Chondrocyte (in vitro differentiated cells): Measurements from ENCODE around the gene COL20A1. TPM values are rescaled to one million over a fixed set of nuclear protein-coding genes. Genes with fewer than 3 reads are reported as not detected.

Source experiments
- DNase-seq: peaks from one replicate; pipeline ENCODE4 v3.0.0; 2021; ENCODE audit warnings: mixed read lengths, low spot score
- H3K27ac Mint-ChIP-seq: one replicate; pipeline ENCODE4 v1.8.0; 2021; ENCODE audit warnings: mild to moderate bottlenecking, moderate library complexity, mixed read lengths; ENCODE audit not compliant: unreplicated experiment
- H3K27me3 Mint-ChIP-seq: 2 replicates; pipeline ENCODE4 v1.8.0; 2021; ENCODE audit warnings: low read depth, mixed read lengths
- H3K36me3 Mint-ChIP-seq: 2 replicates; pipeline ENCODE4 v1.8.0; 2021; ENCODE audit warnings: low read depth, mixed read lengths
- H3K4me1 Mint-ChIP-seq: 2 replicates; pipeline ENCODE4 v1.8.0; 2021; ENCODE audit warnings: low read depth, mild to moderate bottlenecking, mixed read lengths
- H3K4me3 Mint-ChIP-seq: one replicate; pipeline ENCODE4 v1.8.0; 2021; ENCODE audit warnings: mild to moderate bottlenecking, moderate library complexity, mixed read lengths; ENCODE audit not compliant: unreplicated experiment
- H3K9me3 Mint-ChIP-seq: 2 replicates; pipeline ENCODE4 v1.8.0; 2021; ENCODE audit warnings: low read depth, mixed read lengths
- CTCF ChIP-seq: fragments of 200-600 bp; sonication (generic); IDR thresholded peaks from 2 replicates; pipeline ENCODE4 v1.5.0; 2021; ENCODE audit warnings: antibody characterized with exemption, mild to moderate bottlenecking, moderate library complexity
- total RNA-seq: library from RNA; stranded (reverse); gene quantifications from 3 replicates; pipeline ENCODE4 v1.2.1, GENCODE V29; 2021

The COL20A1 gene
- total RNA-seq, 1 donor from 2014 or later, result not detected

DNA sequence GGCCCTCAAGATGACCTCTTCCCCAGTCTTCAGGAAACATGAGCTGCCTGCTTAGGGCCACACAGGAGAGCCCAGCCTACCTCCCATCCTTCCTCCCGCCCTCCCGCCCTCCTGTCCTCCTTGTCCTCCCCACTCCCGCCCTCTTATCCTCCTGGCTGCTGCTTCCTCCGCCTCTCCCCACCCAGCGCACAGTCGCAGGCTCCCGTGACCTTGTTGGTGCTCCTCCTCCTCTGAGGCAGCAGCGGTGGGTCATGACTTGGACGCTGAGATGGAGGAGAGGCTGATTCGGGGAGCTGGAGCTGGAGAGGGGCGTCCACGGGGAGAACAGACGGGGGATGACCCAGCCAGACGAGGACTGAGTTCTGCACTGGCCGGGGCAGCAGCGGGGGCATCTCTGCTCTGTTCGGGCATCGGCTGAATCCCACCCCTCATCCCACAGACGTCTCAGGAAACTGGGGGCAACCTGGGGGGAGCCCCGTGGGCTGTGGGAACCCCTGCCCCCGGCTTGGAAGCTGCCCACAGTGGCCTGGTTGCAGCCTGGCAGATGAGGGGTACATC lies 35.8 kb downstream of the COL20A1 start:
- Mint-ChIP-seq H3K27me3 (peaks cover 9% of the 10 kb centered on the region), H3K36me3 (no peaks in the 10 kb centered on the region), H3K9me3 (peaks cover 8% of the 10 kb centered on the region), H3K27ac (no peak overlapping the region), H3K4me1 (peaks cover under 1% of the 10 kb centered on the region), H3K4me3 (no peak overlapping the region)
- TF ChIP-seq CTCF, result no peak
- DNase-seq, result no peak

DNA sequence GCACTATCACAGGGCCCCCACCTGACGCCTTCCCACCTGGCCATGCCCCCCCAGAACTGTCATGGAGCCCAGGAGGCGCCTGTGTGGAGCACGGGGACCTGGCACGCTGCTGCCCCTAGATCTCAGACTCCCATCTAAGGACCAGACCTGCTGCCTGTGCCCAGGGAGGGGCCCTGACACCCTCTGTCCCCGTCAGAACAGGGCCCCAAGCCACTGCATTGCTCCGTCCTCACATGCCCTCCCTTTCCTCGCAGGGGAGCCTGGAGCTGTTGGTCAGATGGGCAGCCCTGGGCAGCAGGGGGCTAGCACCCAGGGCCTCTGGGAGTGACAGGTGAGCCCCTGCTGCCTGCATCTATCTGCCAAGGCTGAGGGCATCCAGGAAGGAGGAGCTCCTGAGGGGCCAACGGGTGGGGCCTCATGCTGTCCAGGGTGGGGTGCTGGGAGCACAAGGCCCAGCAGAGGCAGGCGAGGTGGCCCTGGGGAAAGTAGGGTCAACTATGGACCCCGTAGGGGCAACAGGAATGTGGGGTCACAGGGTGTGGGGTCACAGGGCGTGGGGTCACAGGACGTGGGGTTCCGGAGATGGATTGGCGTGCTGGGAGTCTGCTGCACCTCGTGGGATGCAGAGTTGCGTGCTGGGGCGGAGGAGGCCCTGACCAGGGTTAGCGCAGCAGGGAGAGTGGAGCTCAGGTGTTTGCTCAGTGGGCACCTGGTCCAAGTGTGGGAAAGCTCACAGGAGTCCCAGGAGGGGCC lies 36.5 kb downstream of the COL20A1 start:
- DNase-seq, result peak; percentile 86
- no peak overlapping the region for H3K4me3 Mint-ChIP-seq
- H3K36me3 Mint-ChIP-seq, result no peaks in the 10 kb centered on the region
- peaks cover 4% of the 10 kb centered on the region for H3K4me1 Mint-ChIP-seq
- peaks cover 7% of the 10 kb centered on the region for H3K27me3 Mint-ChIP-seq
- TF ChIP-seq CTCF, result no peak
- H3K27ac Mint-ChIP-seq, result no peak overlapping the region
- H3K9me3 Mint-ChIP-seq, result peaks cover 8% of the 10 kb centered on the region

DNA sequence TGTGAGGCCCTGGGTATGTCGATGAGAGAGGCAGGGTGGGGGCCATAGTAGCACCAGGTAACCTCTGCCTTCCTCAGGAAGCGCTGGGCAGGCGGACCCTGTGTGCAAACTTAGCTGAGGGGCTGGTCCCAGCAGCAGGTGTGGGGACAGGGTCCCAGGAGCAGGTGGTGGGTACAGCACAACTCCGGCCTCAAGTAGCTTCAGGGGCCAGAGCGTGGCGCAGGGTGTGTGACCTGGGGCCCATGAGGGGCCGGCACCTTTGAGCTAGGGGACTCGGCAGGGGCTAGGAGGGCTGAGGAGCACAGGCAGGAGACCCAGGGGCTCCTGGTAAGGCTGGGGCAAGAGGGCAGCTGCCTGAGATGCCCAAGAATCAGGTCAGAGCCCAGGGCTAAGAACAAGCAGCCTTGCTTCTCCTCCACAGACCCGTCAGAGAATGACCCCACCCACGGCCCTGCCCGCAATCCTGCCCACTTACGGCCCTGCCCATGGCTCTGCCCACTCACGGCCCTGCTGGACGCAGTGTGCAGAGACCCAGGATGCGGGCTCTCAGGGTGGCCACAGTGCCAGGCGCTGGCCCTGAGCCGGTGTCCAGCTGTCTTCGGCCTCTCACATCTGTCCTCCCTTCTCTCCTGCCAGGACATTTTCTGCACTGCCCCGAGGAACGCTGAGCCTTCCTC lies 37.2 kb downstream of the COL20A1 start:
- H3K36me3 Mint-ChIP-seq, result no peaks in the 10 kb centered on the region
- H3K27me3 Mint-ChIP-seq, result peaks cover 7% of the 10 kb centered on the region
- H3K4me3 Mint-ChIP-seq, result no peak overlapping the region
- no peak overlapping the region for H3K27ac Mint-ChIP-seq
- DNase-seq, result peak; percentile 81
- H3K9me3 Mint-ChIP-seq, result peaks cover 8% of the 10 kb centered on the region
- TF ChIP-seq CTCF, result no peak
- H3K4me1 Mint-ChIP-seq, result peaks cover 4% of the 10 kb centered on the region

GRCh38 chr20:63330940-63331339 lies 38.0 kb downstream of the COL20A1 start:
- Mint-ChIP-seq H3K9me3 (peaks cover 8% of the 10 kb centered on the region), H3K4me1 (peaks cover 10% of the 10 kb centered on the region), H3K36me3 (no peaks in the 10 kb centered on the region), H3K27me3 (peaks cover 13% of the 10 kb centered on the region), H3K27ac (no peak overlapping the region), H3K4me3 (no peak overlapping the region)
- DNase-seq, result peak; percentile 70
- TF ChIP-seq CTCF, result no peak

GRCh38 chr20:63331741-63332400 lies 38.9 kb downstream of the COL20A1 start:
- DNase-seq, result peak; percentile 42
- Mint-ChIP-seq H3K27ac (no peak overlapping the region), H3K27me3 (peaks cover 18% of the 10 kb centered on the region), H3K4me1 (peaks cover 14% of the 10 kb centered on the region), H3K36me3 (no peaks in the 10 kb centered on the region), H3K4me3 (no peak overlapping the region), H3K9me3 (peaks cover 8% of the 10 kb centered on the region)
- TF ChIP-seq CTCF, result no peak
